HG03095 (cell line): ENCODE data around the gene POLR1C.
"Not testable (repeated sequence)": the region's sequence is repeated elsewhere in the genome, so short reads cannot be mapped to it uniquely, and the experiment has no call there.

Experiments
- ATAC-seq: cut with Tn5 transposase; IDR thresholded peaks from one replicate; pipeline ENCODE4 v1.9.1; 2021; ENCODE audit warnings: moderate library complexity; ENCODE audit not compliant: unreplicated experiment

POLR1C gene

GRCh38 chr6:43557620-43558019 is 40.7 kb downstream of the POLR1C start:
- ATAC-seq, result not testable (repeated sequence)

- no peak for ATAC-seq
Observed at GRCh38 chr6:43559328-43559727, 42.4 kb downstream of the POLR1C start.

DNA sequence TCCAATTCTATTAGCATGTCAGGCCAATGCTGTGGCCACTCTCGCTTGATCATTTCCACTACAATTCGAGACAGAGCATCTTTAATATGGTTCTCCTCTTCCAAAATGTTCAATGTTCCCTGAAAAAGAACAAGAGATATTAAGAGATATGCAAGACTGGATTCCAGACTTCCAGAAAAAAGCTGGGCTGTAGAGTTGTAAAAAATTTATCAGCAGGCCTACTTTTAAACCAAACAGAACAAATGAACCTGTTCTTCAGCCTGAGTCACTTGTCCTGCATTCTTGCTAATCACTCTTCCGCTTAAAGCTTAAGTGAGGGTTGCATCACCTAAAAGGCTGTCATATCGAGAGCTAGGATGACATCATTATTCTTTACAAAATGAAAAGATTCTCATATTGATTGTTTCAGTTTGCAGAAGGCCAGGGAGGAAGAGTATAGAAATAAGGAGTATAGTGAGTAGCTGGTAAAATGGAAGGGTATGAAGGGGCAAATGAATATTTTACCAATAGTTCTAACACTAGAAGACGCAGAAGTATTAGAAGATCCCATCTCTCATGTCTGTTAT is 54.1 kb downstream of the POLR1C start:
- no peak for ATAC-seq
